ENCODE measurements around the gene PRICKLE2.

DNA sequence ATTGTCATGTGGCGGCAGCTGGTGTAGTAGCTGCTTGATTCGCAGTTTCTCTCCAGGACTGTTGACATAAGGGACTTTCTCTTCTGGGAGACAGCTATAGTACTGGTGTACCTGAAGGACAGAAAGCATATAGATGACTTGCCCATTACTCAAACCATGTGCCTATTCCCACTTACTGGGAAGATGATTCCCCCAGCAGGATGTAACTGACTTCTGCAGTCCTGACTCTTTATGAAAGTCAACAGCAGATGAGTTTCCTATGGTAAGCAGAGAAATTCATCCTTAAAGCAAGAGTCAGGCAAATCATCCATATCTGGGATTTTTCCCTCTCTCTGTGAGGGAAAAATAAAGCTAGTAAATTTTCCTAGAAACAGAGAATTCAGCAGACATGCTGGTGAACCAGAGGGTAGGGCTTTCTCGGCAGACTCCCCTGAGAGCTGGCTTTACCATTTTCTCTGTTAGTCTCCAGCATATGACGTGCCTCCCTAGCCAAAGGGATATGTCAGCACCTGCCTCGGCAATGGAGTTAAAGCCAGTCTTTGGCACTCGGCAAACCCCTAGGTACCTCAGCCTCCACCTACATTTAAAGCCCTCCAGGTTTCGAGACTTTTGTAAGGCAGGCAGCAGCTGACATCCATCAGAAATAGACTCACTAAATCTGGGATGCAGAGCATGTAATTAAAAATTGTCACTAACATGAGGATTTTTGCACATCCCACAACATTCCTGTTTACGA lies 62.1 kb downstream of the PRICKLE2 start:
- TF ChIP-seq, protein P1, sequence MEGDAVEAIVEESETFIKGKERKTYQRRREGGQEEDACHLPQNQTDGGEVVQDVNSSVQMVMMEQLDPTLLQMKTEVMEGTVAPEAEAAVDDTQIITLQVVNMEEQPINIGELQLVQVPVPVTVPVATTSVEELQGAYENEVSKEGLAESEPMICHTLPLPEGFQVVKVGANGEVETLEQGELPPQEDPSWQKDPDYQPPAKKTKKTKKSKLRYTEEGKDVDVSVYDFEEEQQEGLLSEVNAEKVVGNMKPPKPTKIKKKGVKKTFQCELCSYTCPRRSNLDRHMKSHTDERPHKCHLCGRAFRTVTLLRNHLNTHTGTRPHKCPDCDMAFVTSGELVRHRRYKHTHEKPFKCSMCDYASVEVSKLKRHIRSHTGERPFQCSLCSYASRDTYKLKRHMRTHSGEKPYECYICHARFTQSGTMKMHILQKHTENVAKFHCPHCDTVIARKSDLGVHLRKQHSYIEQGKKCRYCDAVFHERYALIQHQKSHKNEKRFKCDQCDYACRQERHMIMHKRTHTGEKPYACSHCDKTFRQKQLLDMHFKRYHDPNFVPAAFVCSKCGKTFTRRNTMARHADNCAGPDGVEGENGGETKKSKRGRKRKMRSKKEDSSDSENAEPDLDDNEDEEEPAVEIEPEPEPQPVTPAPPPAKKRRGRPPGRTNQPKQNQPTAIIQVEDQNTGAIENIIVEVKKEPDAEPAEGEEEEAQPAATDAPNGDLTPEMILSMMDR (IDR thresholded peaks at IDR 0.05) = no peak
- TF ChIP-seq CEBPB (IDR thresholded peaks at IDR 0.05) (no peak), POLR2A (IDR thresholded peaks at IDR 0.05; ENCODE audit: low read length) (no peak), PHF8 (IDR thresholded peaks at IDR 0.05; ENCODE audit: borderline replicate concordance, low read depth) (no peak), EP300 (IDR thresholded peaks at IDR 0.05) (no peak), NPAS2 (CRISPR knock-in tag; IDR thresholded peaks at IDR 0.05; ENCODE audit: borderline replicate concordance) (no peak), MAZ (IDR thresholded peaks at IDR 0.05; ENCODE audit: borderline replicate concordance, low read depth, low read length) (no peak), CHD4 (IDR thresholded peaks at IDR 0.05; ENCODE audit: borderline replicate concordance) (no peak), JUN (IDR thresholded peaks at IDR 0.05) (no peak), ZSCAN20 (CRISPR knock-in tag; IDR thresholded peaks at IDR 0.05) (no peak)
- TF ChIP-seq, protein P2, sequence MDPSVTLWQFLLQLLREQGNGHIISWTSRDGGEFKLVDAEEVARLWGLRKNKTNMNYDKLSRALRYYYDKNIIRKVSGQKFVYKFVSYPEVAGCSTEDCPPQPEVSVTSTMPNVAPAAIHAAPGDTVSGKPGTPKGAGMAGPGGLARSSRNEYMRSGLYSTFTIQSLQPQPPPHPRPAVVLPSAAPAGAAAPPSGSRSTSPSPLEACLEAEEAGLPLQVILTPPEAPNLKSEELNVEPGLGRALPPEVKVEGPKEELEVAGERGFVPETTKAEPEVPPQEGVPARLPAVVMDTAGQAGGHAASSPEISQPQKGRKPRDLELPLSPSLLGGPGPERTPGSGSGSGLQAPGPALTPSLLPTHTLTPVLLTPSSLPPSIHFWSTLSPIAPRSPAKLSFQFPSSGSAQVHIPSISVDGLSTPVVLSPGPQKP (IDR thresholded peaks at IDR 0.05; ENCODE audit: low read depth, low read length) = no peak
- TF ChIP-seq, protein P3, sequence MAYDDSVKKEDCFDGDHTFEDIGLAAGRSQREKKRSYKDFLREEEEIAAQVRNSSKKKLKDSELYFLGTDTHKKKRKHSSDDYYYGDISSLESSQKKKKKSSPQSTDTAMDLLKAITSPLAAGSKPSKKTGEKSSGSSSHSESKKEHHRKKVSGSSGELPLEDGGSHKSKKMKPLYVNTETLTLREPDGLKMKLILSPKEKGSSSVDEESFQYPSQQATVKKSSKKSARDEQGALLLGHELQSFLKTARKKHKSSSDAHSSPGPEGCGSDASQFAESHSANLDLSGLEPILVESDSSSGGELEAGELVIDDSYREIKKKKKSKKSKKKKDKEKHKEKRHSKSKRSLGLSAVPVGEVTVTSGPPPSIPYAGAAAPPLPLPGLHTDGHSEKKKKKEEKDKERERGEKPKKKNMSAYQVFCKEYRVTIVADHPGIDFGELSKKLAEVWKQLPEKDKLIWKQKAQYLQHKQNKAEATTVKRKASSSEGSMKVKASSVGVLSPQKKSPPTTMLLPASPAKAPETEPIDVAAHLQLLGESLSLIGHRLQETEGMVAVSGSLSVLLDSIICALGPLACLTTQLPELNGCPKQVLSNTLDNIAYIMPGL (CRISPR knock-in tag; IDR thresholded peaks at IDR 0.05; ENCODE audit: borderline replicate concordance) = no peak
- TF ChIP-seq, protein P4, sequence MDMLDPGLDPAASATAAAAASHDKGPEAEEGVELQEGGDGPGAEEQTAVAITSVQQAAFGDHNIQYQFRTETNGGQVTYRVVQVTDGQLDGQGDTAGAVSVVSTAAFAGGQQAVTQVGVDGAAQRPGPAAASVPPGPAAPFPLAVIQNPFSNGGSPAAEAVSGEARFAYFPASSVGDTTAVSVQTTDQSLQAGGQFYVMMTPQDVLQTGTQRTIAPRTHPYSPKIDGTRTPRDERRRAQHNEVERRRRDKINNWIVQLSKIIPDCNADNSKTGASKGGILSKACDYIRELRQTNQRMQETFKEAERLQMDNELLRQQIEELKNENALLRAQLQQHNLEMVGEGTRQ (IDR thresholded peaks at IDR 0.05) = no peak
- TF ChIP-seq, protein P5, sequence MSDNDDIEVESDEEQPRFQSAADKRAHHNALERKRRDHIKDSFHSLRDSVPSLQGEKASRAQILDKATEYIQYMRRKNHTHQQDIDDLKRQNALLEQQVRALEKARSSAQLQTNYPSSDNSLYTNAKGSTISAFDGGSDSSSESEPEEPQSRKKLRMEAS (IDR thresholded peaks at IDR 0.05) = no peak
